GM12872 (cell line): ENCODE results near the gene INPP5E.

Experiments
- CTCF ChIP-seq: IDR thresholded peaks from 3 replicates; pipeline ENCODE4 v1.5.1; 2011; ENCODE audit warnings: low read depth, mild to moderate bottlenecking, low read length, moderate library complexity; ENCODE audit not compliant: insufficient read depth

INPP5E gene

DNA sequence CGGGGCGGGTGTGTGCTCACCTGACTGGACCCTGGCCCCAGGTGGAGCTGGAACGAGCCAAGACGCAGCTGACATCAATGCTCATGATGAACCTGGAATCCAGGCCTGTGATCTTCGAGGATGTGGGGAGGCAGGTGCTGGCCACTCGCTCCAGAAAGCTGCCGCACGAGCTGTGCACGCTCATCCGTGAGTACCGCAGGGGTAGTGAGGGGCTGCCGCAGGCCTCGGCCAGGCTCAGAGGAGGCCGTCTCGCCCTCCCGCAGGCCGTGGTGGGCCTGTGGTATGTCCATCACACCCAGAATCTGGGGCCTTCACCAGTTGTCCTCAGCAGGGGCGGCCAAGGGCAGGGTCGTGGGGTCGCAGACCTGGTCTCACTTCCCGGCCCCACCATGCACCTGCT lies 17.9 kb downstream of the INPP5E start:
- no peak for TF ChIP-seq CTCF

GRCh38 chr9:136419092-136419420 lies 20.6 kb downstream of the INPP5E start:
- TF ChIP-seq CTCF: no peak

DNA sequence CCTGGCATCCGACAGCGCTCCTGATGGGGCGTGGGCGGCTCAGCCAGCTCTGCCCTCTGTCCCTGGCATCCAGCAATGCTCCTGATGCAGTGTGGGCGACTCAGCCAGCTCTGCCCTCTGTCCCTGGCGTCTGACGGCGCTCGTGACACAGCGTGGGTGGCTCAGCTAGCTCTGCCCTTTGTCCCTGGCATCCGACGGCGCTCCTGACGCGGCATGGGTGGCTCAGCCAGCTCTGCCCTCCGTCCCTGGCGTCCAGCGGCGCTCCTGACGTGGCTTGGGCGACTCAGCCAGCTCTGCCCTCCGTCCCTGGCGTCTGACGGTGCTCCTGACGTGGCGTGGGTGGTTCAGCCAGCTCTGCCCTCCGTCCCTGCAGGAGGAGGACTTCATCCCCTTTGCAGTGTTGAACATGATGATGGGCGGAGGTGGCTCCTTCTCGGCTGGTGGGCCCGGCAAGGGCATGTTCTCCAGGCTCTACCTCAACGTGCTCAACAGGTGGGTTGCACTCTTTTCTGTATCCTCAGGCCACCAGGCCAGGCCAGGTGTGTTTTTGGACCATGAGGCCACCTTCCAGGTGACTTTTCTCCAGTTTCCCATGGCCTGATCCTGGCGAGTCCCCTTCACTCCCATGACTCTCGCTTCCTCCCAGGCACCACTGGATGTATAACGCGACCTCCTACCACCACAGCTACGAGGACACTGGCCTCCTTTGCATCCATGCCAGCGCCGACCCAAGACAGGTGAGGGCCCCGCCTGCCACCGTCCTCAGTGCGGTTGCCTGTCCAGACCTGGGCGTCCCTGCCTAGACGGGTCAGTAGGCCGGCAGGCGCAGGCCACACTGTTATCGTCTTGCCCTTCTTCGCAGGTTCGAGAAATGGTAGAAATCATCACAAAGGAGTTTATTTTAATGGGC lies 21.2 kb downstream of the INPP5E start:
- no peak for TF ChIP-seq CTCF

DNA sequence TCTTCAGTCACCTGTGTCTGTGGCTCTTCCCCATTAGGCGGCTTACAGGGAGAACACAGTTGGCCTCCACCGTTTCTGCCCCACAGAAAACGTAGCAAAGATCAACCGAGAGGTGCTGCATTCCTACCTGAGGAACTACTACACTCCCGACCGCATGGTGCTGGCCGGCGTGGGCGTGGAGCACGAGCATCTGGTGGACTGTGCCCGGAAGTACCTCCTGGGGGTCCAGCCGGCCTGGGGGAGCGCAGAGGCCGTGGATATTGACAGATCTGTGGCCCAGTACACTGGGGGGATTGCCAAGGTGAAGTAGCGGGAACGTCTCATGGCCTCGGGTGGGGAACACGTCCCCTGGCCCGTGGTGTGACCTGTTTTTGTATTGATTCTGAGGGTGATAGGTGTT lies 22.7 kb downstream of the INPP5E start:
- TF ChIP-seq CTCF: no peak

- TF ChIP-seq CTCF: no peak
Observed at GRCh38 chr9:136416427-136416826, 23.2 kb downstream of the INPP5E start.

DNA sequence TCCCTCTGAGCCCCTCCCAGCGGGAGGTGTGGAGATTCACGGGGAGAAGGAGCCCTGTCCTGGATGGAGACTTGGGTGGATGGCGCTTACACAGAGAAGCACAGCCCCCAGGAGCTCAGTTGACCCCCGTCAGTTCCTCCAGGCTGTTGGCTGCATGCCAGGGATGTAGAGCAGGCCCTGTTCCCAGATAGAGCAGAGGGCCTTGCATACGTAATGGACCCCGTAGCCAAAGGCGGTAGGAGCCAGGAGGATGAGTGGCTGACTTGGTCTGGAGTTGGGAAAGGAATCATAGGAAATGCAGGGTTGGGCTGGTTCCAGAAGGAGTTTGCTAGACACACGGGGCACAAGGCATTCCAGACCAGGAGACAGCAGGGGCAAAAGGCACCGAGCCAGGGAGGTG lies 26.7 kb downstream of the INPP5E start:
- no peak for TF ChIP-seq CTCF

DNA sequence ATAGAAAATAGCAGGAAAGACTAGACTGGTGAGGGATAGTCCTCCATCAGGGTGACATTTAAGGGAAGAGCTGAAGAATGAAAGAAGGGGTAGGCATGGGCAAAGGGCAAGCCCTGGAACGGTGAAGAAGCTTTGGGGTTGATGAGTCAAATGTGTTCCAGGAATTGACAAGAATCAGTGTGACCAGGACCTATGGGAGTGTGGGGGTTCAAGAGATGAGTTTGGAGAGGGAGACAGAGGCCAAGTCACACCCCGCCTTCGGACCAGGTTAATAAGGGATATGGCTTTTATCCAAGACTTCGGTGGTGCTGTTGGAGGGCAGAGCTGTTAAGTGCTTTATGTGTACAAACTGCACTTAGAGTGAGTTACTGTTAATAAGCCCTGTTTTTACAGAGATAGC lies 28.3 kb downstream of the INPP5E start:
- TF ChIP-seq CTCF: no peak
